Measurements from ENCODE around the gene DPPA5. TPM values are rescaled to one million over a fixed set of nuclear protein-coding genes. Genes with fewer than 3 reads are reported as not detected.

DPPA5 gene
- total and polyA plus RNA-seq, 2 of the 13 experiments (the other 11 are each of a cell fraction or from before 2014, with no cell fraction given), result not detected

DNA sequence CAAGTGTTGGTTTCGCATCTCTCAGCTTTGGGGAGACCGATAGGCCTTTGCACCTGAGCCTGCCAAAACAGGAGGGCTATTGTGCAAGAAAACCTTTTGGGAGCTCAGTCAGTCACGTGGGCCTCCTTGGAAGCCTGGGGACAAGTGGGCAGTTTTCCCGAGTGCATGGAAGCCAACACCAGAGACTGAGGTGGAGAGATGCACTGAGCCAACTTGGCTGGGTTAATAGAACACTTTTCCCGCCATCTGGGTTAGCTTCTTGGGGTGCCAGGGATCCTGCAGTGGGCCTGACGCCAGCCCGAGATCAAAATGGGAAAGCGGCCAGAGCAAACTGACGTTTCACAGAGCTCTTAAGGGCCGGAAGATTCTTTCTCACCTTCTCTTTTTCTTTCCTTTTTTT lies 18.4 kb upstream of the DPPA5 start:
- in situ Hi-C loops (cut with HindIII; ENCODE audit: extremely low pct_ligation_motif_present, low pct_unique_long_range_greater_than_20kb), result no loop called here
- Histone ChIP-seq H3K9me3 (ENCODE audit: low read length) (0 out of 2 replicates have a peak, but pooled peaks cover 8% of the 10 kb centered on the region), H3K4me2 (ENCODE audit: low read depth, low read length) (no peak overlapping the region), H3K79me2 (ENCODE audit: insufficient read depth, low read length) (no peaks in the 10 kb centered on the region), H3K27me3 (ENCODE audit: control insufficient read depth in 1 of 2, insufficient read depth in 2 of 2, low read length in 2 of 2) (peaks cover 0 to 8% of the 10 kb centered on the region in 2 experiments; a peak in 3 of 5 replicates), H3K4me3 (replicated peaks in 1 of 3; ENCODE audit: insufficient read depth in 1 of 3, low read depth in 2 of 3, low read length in 3 of 3) (no peak overlapping the region), H3K9ac (ENCODE audit: insufficient read depth, low read depth, low read length) (no peak overlapping the region), H3K36me3 (replicated peaks in 1 of 2; ENCODE audit: control insufficient read depth in 1 of 2, insufficient read depth in 2 of 2, low read length in 2 of 2) (no peaks in the 10 kb centered on the region), H2AFZ (ENCODE audit: low read length) (no peak overlapping the region), H4K20me1 (ENCODE audit: insufficient read depth, low read length) (no peaks in the 10 kb centered on the region), H3K27ac (ENCODE audit: extremely low read length, insufficient read depth, low read length) (no peak overlapping the region), H3K4me1 (ENCODE audit: insufficient read depth, low read length) (peaks cover 6% of the 10 kb centered on the region)
- intact Hi-C loops (cut with micrococcal nuclease; ENCODE audit: unreplicated experiment), result no loop called here
- BruUV-seq (replicated peaks), result no TSS peak
- CTCF ChIA-PET (ENCODE audit: low intra/inter-chr PET ratio, low total read pairs), result no interaction called here
- 42% methylated on average over 10 of the region's 10 CpGs for WGBS (ENCODE audit: low lambda C conversion rate)
- no peak for ATAC-seq
- TF ChIP-seq CEBPB (IDR thresholded peaks at IDR 0.05; ENCODE audit: borderline replicate concordance, low read depth, low read length), result 0 out of 2 replicates have a peak, but pooled peaks have one; percentile 19
- TF ChIP-seq, protein P1, sequence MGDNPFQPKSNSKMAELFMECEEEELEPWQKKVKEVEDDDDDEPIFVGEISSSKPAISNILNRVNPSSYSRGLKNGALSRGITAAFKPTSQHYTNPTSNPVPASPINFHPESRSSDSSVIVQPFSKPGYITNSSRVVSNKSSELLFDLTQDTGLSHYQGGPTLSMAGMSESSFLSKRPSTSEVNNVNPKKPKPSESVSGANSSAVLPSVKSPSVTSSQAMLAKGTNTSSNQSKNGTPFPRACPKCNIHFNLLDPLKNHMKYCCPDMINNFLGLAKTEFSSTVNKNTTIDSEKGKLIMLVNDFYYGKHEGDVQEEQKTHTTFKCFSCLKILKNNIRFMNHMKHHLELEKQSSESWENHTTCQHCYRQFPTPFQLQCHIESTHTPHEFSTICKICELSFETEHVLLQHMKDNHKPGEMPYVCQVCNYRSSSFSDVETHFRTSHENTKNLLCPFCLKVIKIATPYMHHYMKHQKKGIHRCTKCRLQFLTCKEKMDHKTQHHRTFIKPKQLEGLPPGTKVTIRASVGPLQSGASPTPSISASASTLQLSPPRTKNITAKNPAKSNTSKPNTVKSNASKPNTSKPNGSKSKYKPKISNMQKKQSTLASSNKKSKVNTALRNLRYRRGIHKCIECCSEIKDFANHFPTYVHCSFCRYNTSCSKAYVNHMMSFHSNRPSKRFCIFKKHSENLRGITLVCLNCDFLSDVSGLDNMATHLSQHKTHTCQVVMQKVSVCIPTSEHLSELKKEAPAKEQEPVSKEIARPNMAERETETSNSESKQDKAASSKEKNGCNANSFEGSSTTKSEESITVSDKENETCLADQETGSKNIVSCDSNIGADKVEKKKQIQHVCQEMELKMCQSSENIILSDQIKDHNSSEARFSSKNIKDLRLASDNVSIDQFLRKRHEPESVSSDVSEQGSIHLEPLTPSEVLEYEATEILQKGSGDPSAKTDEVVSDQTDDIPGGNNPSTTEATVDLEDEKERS (CRISPR knock-in tag; IDR thresholded peaks at IDR 0.05), result no peak
- no peak for DNase-seq (ENCODE audit: low spot score)
- POLR2A ChIA-PET, result no interaction called here
- FAIRE-seq, result no peak

DNA sequence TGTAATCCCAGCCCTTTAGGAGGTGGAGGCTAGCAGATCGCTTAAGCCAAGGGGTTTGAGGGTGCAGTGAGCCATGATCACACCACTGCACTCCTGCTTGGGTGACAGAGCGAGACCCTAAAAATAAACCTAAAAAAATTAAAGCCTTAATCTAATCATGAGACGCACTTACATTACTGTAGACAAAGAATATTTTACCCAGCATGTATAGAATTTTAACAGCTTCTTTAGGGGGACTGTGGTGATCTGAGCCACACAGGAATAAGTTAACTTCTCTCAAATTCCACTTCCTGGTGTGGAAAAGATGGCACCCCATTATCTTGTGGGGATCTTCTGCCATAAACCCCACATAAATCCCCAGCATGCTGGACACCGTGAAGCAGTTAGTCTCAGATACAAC lies 17.9 kb upstream of the DPPA5 start:
- FAIRE-seq (no peak), ATAC-seq (no peak), DNase-seq (ENCODE audit: low spot score) (no peak)
- intact Hi-C loops (cut with micrococcal nuclease; ENCODE audit: unreplicated experiment) (no loop called here), in situ Hi-C loops (cut with HindIII; ENCODE audit: extremely low pct_ligation_motif_present, low pct_unique_long_range_greater_than_20kb) (no loop called here)
- no peak overlapping the region for H3K9ac ChIP-seq (ENCODE audit: insufficient read depth, low read depth, low read length)
- WGBS (ENCODE audit: low lambda C conversion rate), result 56% methylated on average over 4 of the region's 4 CpGs
- no peak overlapping the region for H2AFZ ChIP-seq (ENCODE audit: low read length)
- H3K79me2 ChIP-seq (ENCODE audit: insufficient read depth, low read length), result no peaks in the 10 kb centered on the region
- H3K4me2 ChIP-seq (ENCODE audit: low read depth, low read length), result no peak overlapping the region
- H3K27ac ChIP-seq (ENCODE audit: extremely low read length, insufficient read depth, low read length), result no peak overlapping the region
- ChIA-PET CTCF (ENCODE audit: low intra/inter-chr PET ratio, low total read pairs) (no interaction called here), POLR2A (no interaction called here)
- peaks cover 0 to 8% of the 10 kb centered on the region in 2 experiments; a peak in 3 of 5 replicates for H3K27me3 ChIP-seq (ENCODE audit: control insufficient read depth in 1 of 2, insufficient read depth in 2 of 2, low read length in 2 of 2)
- H3K4me1 ChIP-seq (ENCODE audit: insufficient read depth, low read length), result peaks cover 6% of the 10 kb centered on the region
- BruUV-seq (replicated peaks), result no TSS peak
- H3K9me3 ChIP-seq (ENCODE audit: low read length), result 0 out of 2 replicates have a peak, but pooled peaks cover 8% of the 10 kb centered on the region
- H3K36me3 ChIP-seq (replicated peaks in 1 of 2; ENCODE audit: control insufficient read depth in 1 of 2, insufficient read depth in 2 of 2, low read length in 2 of 2), result no peaks in the 10 kb centered on the region
- H4K20me1 ChIP-seq (ENCODE audit: insufficient read depth, low read length), result no peaks in the 10 kb centered on the region
- H3K4me3 ChIP-seq (replicated peaks in 1 of 3; ENCODE audit: insufficient read depth in 1 of 3, low read depth in 2 of 3, low read length in 3 of 3), result no peak overlapping the region
- no peak for TF ChIP-seq ZSCAN31 (CRISPR knock-in tag; IDR thresholded peaks at IDR 0.05; ENCODE audit: low read depth)
- TF ChIP-seq, protein P2, sequence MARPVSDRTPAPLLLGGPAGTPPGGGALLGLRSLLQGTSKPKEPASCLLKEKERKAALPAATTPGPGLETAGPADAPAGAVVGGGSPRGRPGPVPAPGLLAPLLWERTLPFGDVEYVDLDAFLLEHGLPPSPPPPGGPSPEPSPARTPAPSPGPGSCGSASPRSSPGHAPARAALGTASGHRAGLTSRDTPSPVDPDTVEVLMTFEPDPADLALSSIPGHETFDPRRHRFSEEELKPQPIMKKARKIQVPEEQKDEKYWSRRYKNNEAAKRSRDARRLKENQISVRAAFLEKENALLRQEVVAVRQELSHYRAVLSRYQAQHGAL (CRISPR knock-in tag; IDR thresholded peaks at IDR 0.05; ENCODE audit: not compliant biosample characterization), result no peak
- no peak for TF ChIP-seq TEAD2 (CRISPR knock-in tag; IDR thresholded peaks at IDR 0.05)
- TF ChIP-seq, protein P3, sequence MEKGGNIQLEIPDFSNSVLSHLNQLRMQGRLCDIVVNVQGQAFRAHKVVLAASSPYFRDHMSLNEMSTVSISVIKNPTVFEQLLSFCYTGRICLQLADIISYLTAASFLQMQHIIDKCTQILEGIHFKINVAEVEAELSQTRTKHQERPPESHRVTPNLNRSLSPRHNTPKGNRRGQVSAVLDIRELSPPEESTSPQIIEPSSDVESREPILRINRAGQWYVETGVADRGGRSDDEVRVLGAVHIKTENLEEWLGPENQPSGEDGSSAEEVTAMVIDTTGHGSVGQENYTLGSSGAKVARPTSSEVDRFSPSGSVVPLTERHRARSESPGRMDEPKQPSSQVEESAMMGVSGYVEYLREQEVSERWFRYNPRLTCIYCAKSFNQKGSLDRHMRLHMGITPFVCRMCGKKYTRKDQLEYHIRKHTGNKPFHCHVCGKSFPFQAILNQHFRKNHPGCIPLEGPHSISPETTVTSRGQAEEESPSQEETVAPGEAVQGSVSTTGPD (CRISPR knock-in tag; IDR thresholded peaks at IDR 0.05), result no peak
- TF ChIP-seq HIVEP1 (CRISPR knock-in tag; IDR thresholded peaks at IDR 0.05), result no peak
- no peak for TF ChIP-seq GABPA (IDR thresholded peaks at IDR 0.05; ENCODE audit: low read depth, low read length)
- no peak for TF ChIP-seq GABPA (CRISPR knock-in tag; IDR thresholded peaks at IDR 0.05; ENCODE audit: low read depth)
- no peak for TF ChIP-seq KLF11 (CRISPR knock-in tag; IDR thresholded peaks at IDR 0.05)
- no peak for TF ChIP-seq NFE2L1 (CRISPR knock-in tag; IDR thresholded peaks at IDR 0.05; ENCODE audit: borderline replicate concordance)
- no peak for TF ChIP-seq SIX1 (CRISPR knock-in tag; IDR thresholded peaks at IDR 0.05; ENCODE audit: borderline replicate concordance)
- TF ChIP-seq SMAD9 (CRISPR knock-in tag; IDR thresholded peaks at IDR 0.05), result no peak
- TF ChIP-seq JUND (CRISPR knock-in tag; IDR thresholded peaks at IDR 0.05), result no peak
- no peak for TF ChIP-seq WIZ (CRISPR knock-in tag; IDR thresholded peaks at IDR 0.05)

Measured in HepG2 (cell line).